ENCODE results near the gene RPL36AL.

The RPL36AL gene

GRCh38 chr14:49581209-49582112 lies 39.0 kb downstream of the RPL36AL start:
- DNase-seq (ENCODE audit: low read depth in 2 of 2), result no peak

- no peak for DNase-seq (ENCODE audit: low read depth in 2 of 2)
These were observed 40.6 kb downstream of the RPL36AL start for GRCh38 chr14:49579841-49580240.

- no peak for DNase-seq (ENCODE audit: low read depth in 2 of 2)
These were observed 42.3 kb downstream of the RPL36AL start for GRCh38 chr14:49578141-49578540.

GRCh38 chr14:49574038-49574437 lies 46.4 kb downstream of the RPL36AL start:
- no peak for DNase-seq (ENCODE audit: low read depth in 2 of 2)

GRCh38 chr14:49569281-49569680 lies 51.1 kb downstream of the RPL36AL start:
- DNase-seq (ENCODE audit: low read depth in 2 of 2), result no peak
